SU-DHL-6 (cell line): ENCODE data around the gene PCSK1.

Experiments used
- CTCF ChIP-seq: fragments of 200-600 bp; sonication (generic); IDR thresholded peaks from one replicate; pipeline ENCODE4 v1.5.1; 2017; ENCODE audit warnings: antibody characterized with exemption, mild to moderate bottlenecking, low read length, moderate library complexity; ENCODE audit not compliant: insufficient read depth, poor library complexity, severe bottlenecking
- EZH2phosphoT487 ChIP-seq: fragments of 200-600 bp; sonication (generic), shearing (Covaris generic); conservative IDR thresholded peaks from 2 replicates; pipeline ENCODE4 v1.6.1; 2018; ENCODE audit warnings: mild to moderate bottlenecking, antibody characterized with exemption, low read length, moderate library complexity, mixed read lengths

- TF ChIP-seq CTCF (no peak), EZH2phosphoT487 (no peak)
Observed at GRCh38 chr5:96384353-96384752, 48.7 kb downstream of the PCSK1 start.
